NB4 (cell line): ENCODE results near the gene PPRC1.

ENCODE experiments used
- POLR2A ChIP-seq: IDR thresholded peaks from 2 replicates; pipeline ENCODE4 v1.6.1; 2011; ENCODE audit warnings: mild to moderate bottlenecking; ENCODE audit not compliant: insufficient read length; ENCODE audit errors: extremely low read depth
- TF ChIP-seq, protein P1 (sequence below): IDR thresholded peaks from one replicate; pipeline ENCODE4 v1.5.1; 2012; ENCODE audit warnings: low read depth, low read length

DNA sequence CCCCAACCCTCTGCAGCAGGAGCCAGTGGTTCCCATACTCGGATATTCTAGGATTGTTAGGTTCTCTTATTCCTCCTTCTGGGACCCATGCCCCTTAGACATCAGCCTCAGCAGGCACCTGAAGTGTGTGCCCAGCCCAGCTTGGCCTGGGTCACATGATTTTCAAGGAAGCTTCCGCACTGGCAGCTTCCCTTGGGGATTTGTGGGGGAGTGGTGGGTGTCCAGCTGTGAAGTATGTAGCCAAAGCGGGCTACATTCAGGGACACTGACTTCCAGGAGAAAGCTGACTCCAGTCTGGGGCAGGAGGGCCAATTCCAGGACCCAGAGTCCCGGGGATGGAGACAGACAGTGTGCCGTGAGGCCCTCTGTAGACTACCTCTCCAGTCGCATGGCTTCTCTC lies 14.0 kb upstream of the PPRC1 start:
- TF ChIP-seq, protein P1, sequence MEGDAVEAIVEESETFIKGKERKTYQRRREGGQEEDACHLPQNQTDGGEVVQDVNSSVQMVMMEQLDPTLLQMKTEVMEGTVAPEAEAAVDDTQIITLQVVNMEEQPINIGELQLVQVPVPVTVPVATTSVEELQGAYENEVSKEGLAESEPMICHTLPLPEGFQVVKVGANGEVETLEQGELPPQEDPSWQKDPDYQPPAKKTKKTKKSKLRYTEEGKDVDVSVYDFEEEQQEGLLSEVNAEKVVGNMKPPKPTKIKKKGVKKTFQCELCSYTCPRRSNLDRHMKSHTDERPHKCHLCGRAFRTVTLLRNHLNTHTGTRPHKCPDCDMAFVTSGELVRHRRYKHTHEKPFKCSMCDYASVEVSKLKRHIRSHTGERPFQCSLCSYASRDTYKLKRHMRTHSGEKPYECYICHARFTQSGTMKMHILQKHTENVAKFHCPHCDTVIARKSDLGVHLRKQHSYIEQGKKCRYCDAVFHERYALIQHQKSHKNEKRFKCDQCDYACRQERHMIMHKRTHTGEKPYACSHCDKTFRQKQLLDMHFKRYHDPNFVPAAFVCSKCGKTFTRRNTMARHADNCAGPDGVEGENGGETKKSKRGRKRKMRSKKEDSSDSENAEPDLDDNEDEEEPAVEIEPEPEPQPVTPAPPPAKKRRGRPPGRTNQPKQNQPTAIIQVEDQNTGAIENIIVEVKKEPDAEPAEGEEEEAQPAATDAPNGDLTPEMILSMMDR, result no peak
- TF ChIP-seq POLR2A, result no peak
